SK-N-SH treated with all-trans-retinoic acid at 6 μM for 48 hours (cell line): ENCODE results near the gene LYPLAL1.

Source experiments
- ARNTL ChIP-seq: fragments of 450-650 bp; formaldehyde crosslinking; IDR thresholded peaks from 2 replicates; pipeline ENCODE4 v1.5.0; 2020; ENCODE audit warnings: low read depth, mild to moderate bottlenecking, moderate library complexity, borderline replicate concordance
- CREB5 ChIP-seq: fragments of 250-450 bp; sonication (Bioruptor Pico); IDR thresholded peaks from 2 replicates; pipeline ENCODE4 v1.5.1; 2020; ENCODE audit warnings: low read depth, mild to moderate bottlenecking, moderate library complexity
- GLIS3 ChIP-seq: fragments of 250-450 bp; sonication (Bioruptor Pico); IDR thresholded peaks from 2 replicates; pipeline ENCODE4 v1.5.0; 2020; ENCODE audit warnings: mild to moderate bottlenecking, moderate library complexity
- PATZ1 ChIP-seq: fragments of 250-450 bp; sonication (Bioruptor Pico); IDR thresholded peaks from 2 replicates; pipeline ENCODE4 v1.8.0; 2020; ENCODE audit warnings: mild to moderate bottlenecking, moderate library complexity, borderline replicate concordance
- PPARA ChIP-seq: fragments of 250-450 bp; sonication (Bioruptor Pico); IDR thresholded peaks from 2 replicates; pipeline ENCODE4 v1.5.0; 2020; ENCODE audit warnings: mild to moderate bottlenecking, borderline replicate concordance
- RARB ChIP-seq: fragments of 250-450 bp; sonication (Bioruptor Pico); IDR thresholded peaks from 2 replicates; pipeline ENCODE4 v1.8.0; 2021; ENCODE audit warnings: mild to moderate bottlenecking, moderate library complexity
- TCF4 ChIP-seq: fragments of 250-450 bp; sonication (Bioruptor Pico); IDR thresholded peaks from 2 replicates; pipeline ENCODE4 v1.8.0; 2021; ENCODE audit warnings: mild to moderate bottlenecking, moderate library complexity, borderline replicate concordance
- ZC3H10 ChIP-seq: fragments of 250-450 bp; sonication (Bioruptor Pico); IDR thresholded peaks from 2 replicates; pipeline ENCODE4 v1.5.1; 2021; ENCODE audit warnings: mild to moderate bottlenecking, moderate library complexity
- ZFP3 ChIP-seq: fragments of 250-450 bp; sonication (Bioruptor Pico); IDR thresholded peaks from 2 replicates; pipeline ENCODE4 v1.5.0; 2020; ENCODE audit warnings: mild to moderate bottlenecking, moderate library complexity
- ZFP30 ChIP-seq: fragments of 450-650 bp; formaldehyde crosslinking; IDR thresholded peaks from 2 replicates; pipeline ENCODE4 v1.5.0; 2022; ENCODE audit warnings: mild to moderate bottlenecking, moderate library complexity
- ZNF565 ChIP-seq: fragments of 450-650 bp; formaldehyde crosslinking; conservative IDR thresholded peaks from 2 replicates; pipeline ENCODE4 v1.5.0; 2020; ENCODE audit warnings: low read depth, mild to moderate bottlenecking, moderate library complexity
- TF ChIP-seq, protein P1 (sequence below): fragments of 250-450 bp; sonication (Bioruptor Pico); IDR thresholded peaks from 2 replicates; pipeline ENCODE4 v1.8.0; 2021; ENCODE audit warnings: low read depth, mild to moderate bottlenecking, moderate library complexity, borderline replicate concordance

DNA sequence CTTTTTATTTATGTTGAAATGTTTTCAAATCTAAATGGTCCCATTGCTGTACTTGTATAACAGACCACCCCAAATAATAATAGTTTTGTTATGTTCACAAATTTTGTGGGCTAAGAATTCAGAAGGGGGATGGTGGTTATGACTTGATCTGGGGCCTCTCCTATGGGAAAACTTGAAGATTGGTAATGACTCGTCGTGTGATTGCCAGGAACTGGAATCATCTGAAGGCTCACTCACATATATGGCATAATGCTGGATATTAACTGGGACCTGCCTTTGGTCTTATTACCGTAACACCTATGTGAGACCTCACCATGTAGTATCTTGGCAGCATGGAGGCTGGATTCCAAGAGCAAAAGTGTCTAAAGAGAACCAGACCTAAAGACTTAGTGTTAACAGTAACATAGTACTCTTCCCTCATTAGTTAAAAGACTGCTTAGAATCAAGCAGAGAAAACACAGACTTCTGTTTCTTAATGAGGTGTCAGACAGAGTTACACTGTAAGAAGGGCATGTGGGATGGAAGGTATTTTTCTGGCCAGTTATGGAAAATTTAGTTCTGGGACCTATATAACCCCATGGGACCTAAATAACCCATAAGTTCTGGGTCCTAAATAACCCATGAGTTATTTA is 11.9 kb downstream of the LYPLAL1 start:
- no peak for TF ChIP-seq ZFP30
- TF ChIP-seq GLIS3 (CRISPR knock-in tag) = no peak
- TF ChIP-seq ZNF565 (CRISPR knock-in tag) = no peak
- no peak for TF ChIP-seq ZFP3 (CRISPR knock-in tag)
- no peak for TF ChIP-seq CREB5 (CRISPR knock-in tag)
- no peak for TF ChIP-seq ZC3H10
- TF ChIP-seq, protein P1, sequence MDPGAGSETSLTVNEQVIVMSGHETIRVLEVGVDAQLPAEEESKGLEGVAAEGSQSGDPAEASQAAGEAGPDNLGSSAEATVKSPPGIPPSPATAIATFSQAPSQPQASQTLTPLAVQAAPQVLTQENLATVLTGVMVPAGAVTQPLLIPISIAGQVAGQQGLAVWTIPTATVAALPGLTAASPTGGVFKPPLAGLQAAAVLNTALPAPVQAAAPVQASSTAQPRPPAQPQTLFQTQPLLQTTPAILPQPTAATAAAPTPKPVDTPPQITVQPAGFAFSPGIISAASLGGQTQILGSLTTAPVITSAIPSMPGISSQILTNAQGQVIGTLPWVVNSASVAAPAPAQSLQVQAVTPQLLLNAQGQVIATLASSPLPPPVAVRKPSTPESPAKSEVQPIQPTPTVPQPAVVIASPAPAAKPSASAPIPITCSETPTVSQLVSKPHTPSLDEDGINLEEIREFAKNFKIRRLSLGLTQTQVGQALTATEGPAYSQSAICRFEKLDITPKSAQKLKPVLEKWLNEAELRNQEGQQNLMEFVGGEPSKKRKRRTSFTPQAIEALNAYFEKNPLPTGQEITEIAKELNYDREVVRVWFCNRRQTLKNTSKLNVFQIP (CRISPR knock-in tag) = no peak
- no peak for TF ChIP-seq TCF4 (CRISPR knock-in tag)
- no peak for TF ChIP-seq PATZ1 (CRISPR knock-in tag)
- no peak for TF ChIP-seq PPARA (CRISPR knock-in tag)
- no peak for TF ChIP-seq ARNTL
- no peak for TF ChIP-seq RARB (CRISPR knock-in tag)
